ENCODE measurements around the gene SYNDIG1. TPM values are rescaled to one million over a fixed set of nuclear protein-coding genes. Genes with fewer than 3 reads are reported as not detected.

Gene SYNDIG1
- total RNA-seq, 2 donors from 2014 or later, result 0.73 to 4.5 TPM

GRCh38 chr20:24455081-24455480, 14.3 kb upstream of the SYNDIG1 start:
- Histone ChIP-seq H3K4me3 (no peak overlapping the region), H3K27me3 (replicated peaks; ENCODE audit: insufficient read depth) (peaks cover 2% of the 10 kb centered on the region), H3K36me3 (no peaks in the 10 kb centered on the region), H3K27ac (no peak overlapping the region), H3K9me3 (no peaks in the 10 kb centered on the region), H3K4me1 (replicated peaks) (no peaks in the 10 kb centered on the region)
- 57% methylated on average over 6 of the region's 6 CpGs for WGBS
- intact Hi-C loops (cut with DNase I), result no loop called here
- no peak for DNase-seq (ENCODE audit: low spot score)
- TF ChIP-seq POLR2A (IDR thresholded peaks at IDR 0.05) (no peak), CTCF (IDR thresholded peaks at IDR 0.05) (no peak), POLR2AphosphoS5 (IDR thresholded peaks at IDR 0.05) (no peak)

- Histone ChIP-seq H3K27me3 (replicated peaks; ENCODE audit: insufficient read depth) (peaks cover 2% of the 10 kb centered on the region), H3K9me3 (no peaks in the 10 kb centered on the region), H3K4me3 (no peak overlapping the region), H3K27ac (no peak overlapping the region), H3K36me3 (no peaks in the 10 kb centered on the region), H3K4me1 (replicated peaks) (no peaks in the 10 kb centered on the region)
- intact Hi-C loops (cut with DNase I), result no loop called here
- 82% methylated on average over 3 of the region's 3 CpGs for WGBS
- DNase-seq (ENCODE audit: low spot score), result no peak
- TF ChIP-seq POLR2AphosphoS5 (IDR thresholded peaks at IDR 0.05) (no peak), POLR2A (IDR thresholded peaks at IDR 0.05) (no peak), CTCF (IDR thresholded peaks at IDR 0.05) (no peak)
These were observed 13.0 kb upstream of the SYNDIG1 start for GRCh38 chr20:24456398-24456781.

GRCh38 chr20:24458436-24458835, 11.0 kb upstream of the SYNDIG1 start:
- intact Hi-C loops (cut with DNase I), result no loop called here

GRCh38 chr20:24459733-24460132, 9.7 kb upstream of the SYNDIG1 start:
- DNase-seq (ENCODE audit: low spot score), result no peak
- H3K36me3 ChIP-seq, result no peaks in the 10 kb centered on the region
- intact Hi-C loops (cut with DNase I), result no loop called here
- H3K9me3 ChIP-seq, result no peaks in the 10 kb centered on the region
- H3K27me3 ChIP-seq (replicated peaks; ENCODE audit: insufficient read depth), result peaks cover 2% of the 10 kb centered on the region
- H3K27ac ChIP-seq, result no peak overlapping the region
- TF ChIP-seq POLR2A (IDR thresholded peaks at IDR 0.05) (no peak), POLR2AphosphoS5 (IDR thresholded peaks at IDR 0.05) (no peak), CTCF (IDR thresholded peaks at IDR 0.05) (no peak)
- WGBS, result 54% methylated on average over 2 of the region's 2 CpGs
- no peak overlapping the region for H3K4me3 ChIP-seq
- no peaks in the 10 kb centered on the region for H3K4me1 ChIP-seq (replicated peaks)

More at GRCh38 chr20:24458436-24458835, 11.0 kb upstream of the SYNDIG1 start:
- no peak overlapping the region for H3K27ac ChIP-seq
- H3K9me3 ChIP-seq, result no peaks in the 10 kb centered on the region
- TF ChIP-seq POLR2AphosphoS5 (IDR thresholded peaks at IDR 0.05), result no peak
- TF ChIP-seq CTCF (IDR thresholded peaks at IDR 0.05), result no peak
- TF ChIP-seq POLR2A (IDR thresholded peaks at IDR 0.05), result no peak
- H3K4me3 ChIP-seq, result no peak overlapping the region
- H3K27me3 ChIP-seq (replicated peaks; ENCODE audit: insufficient read depth), result peaks cover 2% of the 10 kb centered on the region
- no peaks in the 10 kb centered on the region for H3K4me1 ChIP-seq (replicated peaks)
- H3K36me3 ChIP-seq, result no peaks in the 10 kb centered on the region
- 8% methylated on average over 2 of the region's 2 CpGs for WGBS
- no peak for DNase-seq (ENCODE audit: low spot score)

- H3K9me3 ChIP-seq, result no peaks in the 10 kb centered on the region
- 90% methylated on average over 7 of the region's 7 CpGs for WGBS
- no peak for DNase-seq (ENCODE audit: low spot score)
- H3K4me1 ChIP-seq (replicated peaks), result no peaks in the 10 kb centered on the region
- no peaks in the 10 kb centered on the region for H3K27me3 ChIP-seq (replicated peaks; ENCODE audit: insufficient read depth)
- no peak overlapping the region for H3K4me3 ChIP-seq
- TF ChIP-seq CTCF (IDR thresholded peaks at IDR 0.05) (no peak), POLR2A (IDR thresholded peaks at IDR 0.05) (no peak), POLR2AphosphoS5 (IDR thresholded peaks at IDR 0.05) (no peak)
- H3K27ac ChIP-seq, result no peak overlapping the region
- intact Hi-C loops (cut with DNase I), result no loop called here
- no peaks in the 10 kb centered on the region for H3K36me3 ChIP-seq
These were observed 8.7 kb upstream of the SYNDIG1 start for GRCh38 chr20:24460712-24461111.

Data from prostate gland (tissue), 2 donors.